ENCODE results near the gene ZNF507. TPM values are rescaled to one million over a fixed set of nuclear protein-coding genes. Genes with fewer than 3 reads are reported as not detected.

The ZNF507 gene
- total RNA-seq (2022; extraction: Qiagen RNA extraction), result 12.9 to 19.1 TPM (median 16.4 TPM) in 5 replicates

DNA sequence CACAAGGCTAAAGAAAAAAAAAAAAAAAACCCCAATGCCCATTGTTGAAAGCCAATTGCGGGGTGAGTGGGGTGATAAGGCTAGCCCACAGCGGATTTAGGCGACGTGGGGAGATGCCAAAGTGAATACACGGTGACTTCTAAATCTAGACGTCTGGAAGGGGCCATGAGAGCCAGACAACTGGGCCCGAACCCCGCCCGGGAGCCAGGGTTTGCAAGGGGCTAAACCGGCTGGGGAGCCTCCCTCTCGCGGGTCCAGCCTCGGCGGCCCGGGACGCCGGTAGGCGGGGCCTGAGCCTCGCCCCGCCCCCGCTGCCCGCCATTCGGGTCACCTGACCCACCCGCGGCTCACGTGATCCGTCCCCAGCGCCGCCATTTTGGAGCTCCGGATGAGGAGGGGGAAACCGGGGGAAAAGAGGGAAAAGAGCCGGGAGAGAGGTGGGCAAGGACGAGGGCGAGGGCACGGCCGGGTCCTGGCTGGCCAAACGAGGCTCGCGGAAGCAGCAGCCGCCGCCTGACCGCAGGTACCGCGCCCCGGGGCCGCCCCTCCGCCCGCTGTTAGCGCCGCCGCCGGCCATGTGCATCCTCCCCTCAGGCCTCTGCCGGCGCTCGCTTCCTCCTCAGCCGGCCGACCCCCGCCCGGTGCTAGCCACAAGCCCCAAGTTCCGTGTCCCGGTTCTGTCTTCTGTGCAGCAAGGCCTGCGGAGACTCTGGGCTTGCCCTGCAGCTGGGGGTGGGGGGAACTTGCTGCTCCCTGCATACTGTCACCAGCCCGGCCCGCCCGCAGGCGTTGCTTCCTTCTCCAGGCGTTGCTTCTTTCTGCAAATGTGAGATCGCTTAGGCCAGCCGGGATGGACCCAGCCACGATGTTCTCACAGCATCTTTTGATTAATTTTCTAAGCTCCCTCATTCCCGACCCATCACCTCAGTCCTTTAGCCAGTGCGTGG, at the start of gene ZNF507:
Gene ZNF507 (plus strand): TSS at position 350 of the 947 bp plus-strand sequence. CDS start 7,221 bp downstream, outside the sequence.

DNA sequence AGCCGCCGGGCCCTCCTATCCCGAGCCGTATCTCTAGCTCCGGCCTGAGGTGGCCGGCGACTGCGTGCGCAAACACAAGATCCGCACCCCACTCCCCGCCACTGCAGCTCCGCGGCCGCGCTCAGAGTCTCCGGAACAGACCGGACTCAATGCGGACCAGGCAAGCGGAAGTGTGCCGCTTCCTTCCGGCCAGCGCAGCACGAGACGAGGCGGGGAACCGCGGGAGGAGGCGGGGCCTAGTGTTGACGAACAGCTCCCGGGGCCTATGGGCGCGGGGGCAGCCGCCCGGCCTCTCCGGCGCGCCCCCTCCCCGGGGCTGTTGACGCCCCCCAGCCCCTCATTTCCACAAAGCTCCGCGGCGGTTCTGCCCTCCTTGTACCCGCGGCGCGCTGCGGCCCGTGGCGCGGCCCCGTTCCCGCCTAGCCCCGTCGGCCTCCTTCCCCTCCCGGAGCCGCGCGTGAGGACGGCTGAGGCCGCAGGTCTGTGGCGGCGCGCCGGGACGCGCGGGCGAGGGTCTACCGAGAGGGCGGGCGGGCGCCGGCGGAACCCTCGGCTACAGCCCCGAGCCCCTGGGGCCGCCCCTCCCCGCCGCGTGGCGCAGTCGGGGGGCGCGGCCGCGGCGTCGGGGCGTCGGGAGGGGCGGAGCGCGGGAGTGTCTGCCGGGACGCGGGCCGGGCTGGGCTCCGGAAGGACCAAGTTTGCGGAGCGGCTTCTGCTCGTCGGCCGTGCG, 60.2 kb downstream of the ZNF507 start, which contains the start of gene DPY19L3:
Gene DPY19L3 (plus strand): TSS at position 340 of the 730 bp plus-strand sequence. CDS start 2,484 bp downstream, outside the sequence.

Other genes starting within 250 kb of the ZNF507 start
- 10.2 to 16.4 TPM (median 15.8 TPM) in 5 replicates for gene DPY19L3, start 60.2 kb downstream of the ZNF507 start, total RNA-seq (2022; extraction: Qiagen RNA extraction)
- gene PDCD5, start 235.6 kb downstream of the ZNF507 start, total RNA-seq (2022; extraction: Qiagen RNA extraction), result 435 to 538 TPM (median 469 TPM) in 5 replicates

All from A549 treated with Mapracorat at 1 μM for 4 hours (cell line).